ENCODE measurements around the gene FBN2.

Gene FBN2

DNA sequence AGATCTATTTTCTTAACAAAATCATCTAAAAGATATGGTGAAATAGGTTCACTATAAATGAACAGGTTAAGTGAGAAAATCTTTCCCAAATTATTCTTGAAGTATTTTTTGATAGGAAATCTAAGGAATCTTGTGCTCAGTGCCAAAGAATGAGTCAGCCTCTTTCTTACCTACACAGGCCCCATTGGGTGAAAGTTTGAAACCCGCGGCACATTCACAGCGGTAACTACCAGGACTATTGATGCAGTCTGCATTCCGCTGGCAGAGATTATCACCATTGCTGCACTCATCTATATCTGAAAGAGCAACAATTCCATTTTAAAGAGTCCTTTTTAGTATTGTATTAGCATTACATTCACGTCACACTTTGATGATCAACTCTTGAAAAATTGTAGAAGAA, 232.7 kb downstream of the FBN2 start:
- DNase-seq (ENCODE audit: low read depth in 2 of 2) = no peak

DNA sequence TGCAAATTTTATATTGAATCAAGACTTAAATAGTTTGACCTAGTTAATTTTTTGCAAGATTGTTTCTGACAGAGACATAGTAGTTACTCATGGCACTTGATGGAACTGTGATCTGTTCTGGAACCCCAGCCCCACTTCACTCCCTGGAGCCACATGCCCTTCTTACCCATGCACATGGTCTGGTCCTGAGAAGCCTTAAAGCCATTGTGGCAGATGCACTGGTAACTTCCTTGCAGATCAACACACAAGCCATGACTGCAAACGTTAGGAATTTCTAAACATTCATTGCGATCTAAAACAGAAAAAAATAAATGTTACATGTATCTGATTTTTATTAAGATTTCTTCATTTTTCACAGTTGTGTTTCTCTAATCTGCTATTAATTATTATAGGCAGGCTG, 233.3 kb downstream of the FBN2 start:
- DNase-seq (ENCODE audit: low read depth in 2 of 2) = no peak

DNA sequence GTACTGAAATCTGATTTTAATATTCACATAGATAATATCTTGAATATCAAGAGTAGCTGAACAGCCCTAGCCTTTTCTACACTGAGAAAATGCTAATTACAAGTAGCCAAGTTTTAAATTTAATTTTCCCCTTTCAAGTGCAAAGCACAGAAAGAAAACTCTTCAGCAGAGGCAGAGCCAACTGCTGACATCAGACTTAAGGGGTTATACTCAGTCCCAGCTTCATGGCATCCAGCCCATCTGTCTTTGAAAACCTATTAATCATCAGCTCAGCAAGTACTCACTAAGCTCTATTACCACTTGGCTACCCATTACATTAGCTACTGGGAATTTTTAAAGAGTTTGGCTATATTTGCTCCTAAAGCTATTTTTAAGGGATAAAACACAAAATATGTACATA, 234.0 kb downstream of the FBN2 start:
- no peak for DNase-seq (ENCODE audit: low read depth in 2 of 2)

DNA sequence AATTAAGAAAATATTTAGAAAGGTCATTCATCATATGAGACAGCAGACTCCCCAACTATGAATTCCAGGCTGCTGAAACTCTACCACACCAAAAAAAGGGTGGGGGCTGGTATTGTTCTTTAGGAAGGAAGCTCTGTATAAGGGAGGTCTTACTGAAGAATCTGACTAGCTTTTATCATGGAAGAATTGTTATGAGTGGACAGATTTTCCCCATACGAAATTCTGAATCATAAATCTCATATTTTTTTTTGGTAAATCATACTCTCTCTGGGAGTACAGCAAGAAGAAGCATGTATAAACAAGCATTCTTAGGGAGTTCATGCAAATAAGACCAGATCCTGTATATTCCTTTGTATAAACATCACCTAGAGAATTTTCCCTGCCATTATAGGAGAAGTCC, 234.5 kb downstream of the FBN2 start:
- no peak for DNase-seq (ENCODE audit: low read depth in 2 of 2)

DNA sequence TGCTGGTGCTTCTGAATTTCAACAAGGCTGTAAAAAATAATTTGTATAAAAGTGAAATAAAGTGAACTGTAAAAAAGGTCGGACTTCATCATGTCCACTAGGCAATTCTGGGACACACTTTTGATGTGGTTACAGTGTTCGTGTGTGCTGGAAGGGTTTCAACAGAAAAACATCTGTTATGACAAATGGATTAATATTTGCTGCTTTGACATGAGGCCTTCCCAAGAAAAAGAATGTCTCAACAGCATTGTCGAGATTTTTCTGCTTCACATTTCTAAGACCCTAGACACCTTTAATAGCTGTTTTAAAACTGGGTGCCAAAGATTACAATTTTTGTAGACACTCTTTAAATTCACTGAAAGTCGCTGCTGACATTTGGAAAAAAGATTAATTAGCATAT, 237.9 kb downstream of the FBN2 start:
- DNase-seq (ENCODE audit: low read depth in 2 of 2) = no peak

DNA sequence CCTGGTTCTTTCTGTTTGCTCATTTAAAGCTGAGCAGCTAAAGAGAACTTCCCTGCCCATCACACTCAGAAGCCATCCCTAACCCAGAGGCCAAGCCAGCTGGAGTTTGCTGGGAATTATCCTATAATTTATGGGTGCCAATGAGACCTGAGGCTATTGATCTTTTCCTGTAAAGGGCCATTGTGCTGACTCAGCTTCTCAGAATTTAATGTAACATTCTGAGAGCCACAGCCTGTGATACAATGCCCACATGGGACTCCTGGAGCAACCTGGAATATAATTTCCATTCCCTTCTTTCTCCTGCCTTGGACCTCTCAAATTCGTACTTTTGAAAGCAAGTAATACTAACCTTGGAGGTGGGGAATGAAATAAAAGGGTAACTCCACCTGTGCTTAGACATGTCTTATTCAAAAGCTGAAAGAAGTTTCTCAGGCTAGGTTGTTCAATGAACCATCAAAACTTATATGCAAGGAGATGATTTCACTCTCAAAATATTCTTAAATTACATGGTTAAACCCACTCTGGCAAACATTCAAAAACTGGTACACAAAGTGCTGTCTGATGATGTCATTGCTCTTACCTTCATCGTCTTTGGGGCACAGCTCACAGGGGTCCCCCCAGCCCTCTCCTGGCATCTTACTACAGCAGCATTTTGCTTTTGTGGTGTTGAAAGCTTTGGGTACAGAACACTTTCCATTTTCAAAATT, 247.7 kb downstream of the FBN2 start:
- DNase-seq (ENCODE audit: low read depth in 2 of 2) = no peak

DNA sequence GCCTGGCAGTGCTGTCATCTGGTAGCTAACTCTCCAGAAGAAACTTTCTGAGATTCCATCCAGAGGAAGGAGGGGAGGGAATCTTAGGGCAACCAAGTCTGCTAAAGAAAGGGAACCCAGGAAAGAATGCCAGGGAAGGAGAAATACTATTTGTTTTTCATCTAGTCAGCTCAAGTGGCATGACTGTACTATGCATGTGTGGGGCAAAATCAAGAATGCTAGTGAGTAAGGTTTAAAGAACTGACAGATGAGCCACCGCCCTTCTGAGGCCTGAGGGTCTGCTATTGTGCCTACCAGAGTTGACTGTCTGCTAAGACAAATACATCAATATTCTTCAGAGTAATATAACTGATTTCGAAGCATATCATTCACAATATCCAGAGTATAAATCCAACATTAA, 250.3 kb downstream of the FBN2 start:
- no peak for DNase-seq (ENCODE audit: low read depth in 2 of 2)

DNA sequence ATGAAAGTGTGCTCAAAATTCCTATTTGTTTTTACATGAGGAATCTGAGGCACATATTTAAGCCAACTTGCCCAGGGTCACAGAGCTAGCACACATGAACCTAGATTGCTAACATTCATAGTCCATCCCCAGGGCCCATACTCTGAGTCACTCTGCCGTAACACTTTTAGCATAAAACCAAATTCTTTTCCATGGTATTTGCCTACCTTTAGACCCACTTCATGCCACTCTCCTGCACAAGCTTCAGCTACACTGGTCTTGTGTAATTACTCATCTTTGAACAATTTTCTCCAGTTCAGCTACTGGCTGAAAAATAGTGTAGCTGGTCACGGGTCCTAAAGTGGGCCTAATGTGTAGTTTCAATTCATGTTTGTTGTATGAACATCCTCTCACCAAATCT, 253.8 kb downstream of the FBN2 start:
- no peak for DNase-seq (ENCODE audit: low read depth in 2 of 2)

DNA sequence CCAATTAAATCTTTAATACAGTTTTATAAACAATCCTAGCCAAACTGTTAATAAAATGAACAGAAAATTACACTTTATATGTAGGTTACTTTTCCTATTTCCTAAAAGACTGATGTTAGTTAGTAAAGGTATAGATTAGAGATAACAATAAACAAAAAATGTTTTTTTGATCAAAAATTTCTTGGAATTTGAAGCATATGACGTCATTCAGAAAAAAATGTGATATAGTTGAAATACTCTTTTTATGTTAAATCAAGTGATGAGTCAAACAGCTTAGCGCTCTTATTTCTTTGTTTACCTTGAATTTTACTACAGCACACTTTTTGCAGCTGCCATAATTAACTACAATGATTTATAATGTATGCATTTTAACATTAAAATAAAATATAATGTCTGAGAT, 258.7 kb downstream of the FBN2 start:
- no peak for DNase-seq (ENCODE audit: low read depth in 2 of 2)

DNA sequence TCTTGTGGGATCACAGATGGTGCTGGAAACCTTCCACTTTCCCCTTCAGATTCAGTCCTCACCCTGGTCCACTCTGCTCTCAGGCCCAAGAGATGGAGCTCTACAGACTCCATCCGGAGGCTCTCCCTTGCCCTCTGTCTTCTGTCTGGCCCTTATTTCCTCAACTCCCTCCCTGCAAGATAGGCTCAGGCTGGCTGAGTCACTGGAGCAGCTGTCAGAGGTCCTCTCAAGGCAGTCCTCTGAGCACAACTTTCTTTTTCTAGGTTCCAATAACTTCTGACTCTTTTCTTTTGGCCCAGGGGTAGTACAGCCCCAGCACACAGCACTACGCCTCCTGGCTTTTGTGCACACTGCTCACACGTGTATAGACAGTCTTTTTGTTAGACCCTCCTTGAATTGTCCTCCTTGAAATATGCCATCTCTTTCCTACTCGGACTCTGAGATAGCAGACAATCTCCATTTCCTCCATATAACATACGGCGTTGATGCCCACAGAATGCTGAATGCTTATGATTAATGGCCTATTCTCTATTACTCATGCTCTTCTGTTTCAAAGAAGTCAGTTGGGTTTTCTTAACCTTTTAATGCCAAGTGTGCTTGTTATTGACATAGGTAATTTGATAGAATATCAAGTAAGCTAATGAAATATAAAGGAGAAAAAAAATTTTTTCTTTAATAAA, 261.4 kb downstream of the FBN2 start:
- no peak for DNase-seq (ENCODE audit: low read depth in 2 of 2)

DNA sequence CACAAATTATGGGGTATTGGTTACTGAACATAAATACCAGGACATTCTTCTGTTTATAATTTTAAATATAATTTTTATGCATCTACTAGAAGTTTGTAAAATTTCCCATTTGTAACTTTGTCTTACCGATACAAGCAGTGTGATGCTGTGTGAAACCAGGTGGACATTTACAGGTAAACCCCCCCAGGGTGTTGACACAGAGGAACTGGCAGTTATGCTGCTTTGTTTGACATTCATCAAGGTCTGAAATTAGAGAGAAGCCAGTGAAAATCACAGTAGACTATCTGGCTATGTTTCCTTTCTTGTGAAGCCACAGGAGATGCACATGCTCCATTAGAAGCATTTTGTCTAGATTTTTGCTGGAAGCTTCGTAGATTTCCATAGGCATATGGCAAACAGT, 263.6 kb downstream of the FBN2 start:
- DNase-seq (ENCODE audit: low read depth in 2 of 2) = no peak

DNA sequence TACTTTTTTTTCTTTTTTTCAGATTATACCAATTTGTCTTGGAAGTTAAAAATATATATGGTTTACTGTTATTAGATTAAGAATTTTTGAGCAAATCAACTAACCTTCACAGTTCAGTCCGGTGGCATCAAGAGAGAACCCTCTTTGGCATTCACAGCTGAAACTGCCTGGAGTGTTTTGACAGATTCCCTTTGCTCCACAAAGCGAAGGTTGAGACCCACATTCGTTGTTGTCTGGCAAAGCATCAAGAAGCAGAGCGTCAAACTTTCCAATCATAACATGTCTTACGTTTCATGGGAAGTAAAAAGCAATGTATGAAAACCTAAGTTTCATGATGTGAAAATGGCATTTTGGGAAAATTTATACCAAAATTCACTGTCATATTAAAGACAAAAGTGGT, 264.3 kb downstream of the FBN2 start:
- DNase-seq (ENCODE audit: low read depth in 2 of 2) = no peak

DNA sequence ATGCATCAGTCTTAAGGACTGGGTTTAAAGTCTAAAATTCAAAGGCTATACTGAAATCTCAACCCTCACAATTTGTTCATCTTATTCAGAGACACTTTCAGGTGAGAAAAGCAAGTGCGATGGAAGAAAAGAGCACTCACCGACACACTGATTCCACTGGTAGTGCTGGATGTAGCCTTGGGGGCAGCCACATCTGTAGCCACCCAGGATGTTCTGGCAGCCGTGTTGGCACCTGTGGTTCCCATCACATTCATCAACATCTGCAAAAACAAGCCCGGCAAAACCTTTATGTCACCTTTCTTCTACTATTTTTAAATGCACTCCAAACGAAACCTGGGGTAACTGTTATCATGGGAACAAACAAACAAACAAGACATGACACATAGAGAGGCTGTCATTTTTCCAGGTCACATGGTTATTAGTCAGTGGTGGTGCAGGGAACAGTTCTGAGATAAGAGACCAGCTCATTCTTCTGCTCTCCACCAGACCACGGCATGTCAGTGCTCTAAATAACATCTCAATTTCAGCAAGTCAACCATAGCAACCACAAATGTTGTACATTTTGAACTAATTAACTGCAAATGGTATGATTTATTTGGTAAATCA, 266.1 kb downstream of the FBN2 start:
- no peak for DNase-seq (ENCODE audit: low read depth in 2 of 2)

DNA sequence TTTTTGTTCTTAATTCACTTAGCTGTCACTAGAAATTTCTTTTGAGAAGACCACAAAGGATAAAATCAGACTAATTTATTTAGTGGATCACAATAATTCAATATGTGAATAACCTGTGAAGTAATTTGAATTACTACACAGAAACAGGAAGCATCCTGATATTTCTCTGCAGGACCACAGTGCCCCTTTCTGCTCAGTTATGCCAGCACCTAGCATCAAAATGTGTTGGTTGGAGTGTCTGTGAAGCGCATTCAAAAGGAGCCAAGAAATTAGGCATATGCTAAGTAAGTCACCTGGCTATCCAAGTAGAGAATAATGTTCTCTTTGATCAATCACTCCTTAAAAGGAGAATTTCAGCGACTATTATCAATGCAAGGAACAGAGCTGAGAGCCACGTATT, 267.0 kb downstream of the FBN2 start:
- no peak for DNase-seq (ENCODE audit: low read depth in 2 of 2)

DNA sequence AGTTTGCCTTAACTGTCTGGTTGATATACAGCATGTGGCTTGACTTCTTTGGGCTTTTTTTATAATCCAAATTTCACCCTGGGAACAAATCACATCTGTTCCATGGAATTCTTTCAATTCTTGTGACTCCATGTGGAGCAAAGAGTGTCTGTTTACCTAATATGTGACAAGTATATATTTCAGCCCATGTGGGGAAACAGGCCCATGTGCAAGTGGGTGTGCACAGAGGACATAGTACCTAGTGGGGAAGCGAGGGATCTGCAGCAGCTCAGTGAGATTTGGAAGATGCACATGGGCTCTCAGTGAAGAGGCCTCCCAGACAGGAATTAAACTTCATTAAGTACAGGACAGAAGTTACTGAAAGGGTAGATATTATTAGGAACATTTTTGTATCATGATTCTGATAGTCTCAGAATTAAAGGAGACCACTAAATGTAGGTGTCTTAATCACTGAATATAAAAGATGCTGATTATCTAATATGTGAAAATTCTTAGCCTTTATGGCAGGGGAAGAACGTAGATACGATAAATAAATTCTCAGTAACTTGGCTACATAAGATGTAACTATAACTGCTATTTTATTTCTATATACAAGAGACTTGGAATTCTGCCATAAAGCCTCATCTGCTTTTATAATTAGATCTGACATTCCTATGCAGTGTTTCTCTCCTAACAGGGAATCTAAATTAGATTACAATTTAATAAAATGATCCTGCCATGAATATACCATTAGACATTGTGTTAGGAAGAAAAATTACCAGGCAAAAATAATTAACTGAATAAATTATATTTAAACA, 273.3 kb downstream of the FBN2 start:
- DNase-seq (ENCODE audit: low read depth in 2 of 2) = no peak

DNA sequence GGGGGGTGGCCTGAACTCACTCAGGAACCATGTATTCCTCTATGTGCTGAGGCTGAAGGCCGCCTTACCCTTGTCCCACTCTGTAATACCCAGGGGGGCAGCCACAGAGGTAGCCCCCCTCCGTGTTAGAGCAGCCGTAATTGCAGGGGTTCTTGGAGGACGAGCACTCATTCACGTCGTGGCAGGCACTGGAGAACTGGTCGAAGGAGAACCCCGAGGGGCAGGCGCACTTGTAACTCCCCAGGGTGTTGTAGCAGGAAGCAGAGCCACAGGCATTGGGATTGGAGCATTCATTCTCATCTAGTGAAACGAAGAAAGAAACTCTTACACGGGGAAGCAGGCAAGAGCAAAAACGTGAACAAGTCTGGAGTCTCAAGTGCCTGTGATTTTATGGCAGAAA, 274.7 kb downstream of the FBN2 start:
- DNase-seq (ENCODE audit: low read depth in 2 of 2) = no peak

DNA sequence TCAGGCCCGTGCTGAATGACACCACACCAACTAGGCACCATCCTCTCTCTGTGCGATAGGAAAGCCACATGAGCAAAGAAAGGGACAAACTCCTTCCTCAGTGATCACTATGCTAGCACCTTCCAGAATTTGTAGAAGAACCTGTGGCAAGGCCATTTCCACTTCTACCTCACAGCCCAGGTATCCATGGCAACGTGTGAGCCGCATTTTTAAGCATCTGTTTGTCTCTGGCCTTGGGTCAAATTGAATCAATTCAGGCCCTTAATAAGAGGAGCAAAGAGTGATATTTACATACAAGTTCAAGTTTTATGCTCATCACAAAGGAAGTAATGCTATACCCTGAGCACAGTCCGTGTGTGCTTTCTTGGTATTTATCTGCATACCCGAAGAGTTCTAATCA, 275.1 kb downstream of the FBN2 start:
- DNase-seq (ENCODE audit: low read depth in 2 of 2) = no peak

DNA sequence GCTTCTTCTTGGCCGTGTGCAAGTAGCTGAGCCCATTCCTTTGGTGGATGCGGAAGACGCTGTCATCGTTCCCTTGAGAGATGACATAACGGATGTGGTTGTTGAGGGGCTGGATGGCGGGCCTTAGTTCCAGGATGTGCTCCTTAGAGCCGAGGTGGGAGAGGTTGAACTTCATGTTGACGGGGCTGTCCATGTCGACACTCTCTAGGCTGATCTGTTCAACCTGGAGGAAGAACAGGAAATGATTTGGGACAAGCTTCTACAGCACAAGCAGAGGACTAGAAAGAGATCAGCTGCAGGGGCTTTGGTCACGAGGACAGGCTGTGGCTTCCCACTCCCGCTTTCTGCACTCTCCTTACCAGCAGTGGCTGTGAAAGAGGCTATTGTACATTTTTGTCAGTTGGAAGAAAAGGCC, 278.4 kb downstream of the FBN2 start:
- DNase-seq (ENCODE audit: low read depth in 2 of 2) = no peak

DNA sequence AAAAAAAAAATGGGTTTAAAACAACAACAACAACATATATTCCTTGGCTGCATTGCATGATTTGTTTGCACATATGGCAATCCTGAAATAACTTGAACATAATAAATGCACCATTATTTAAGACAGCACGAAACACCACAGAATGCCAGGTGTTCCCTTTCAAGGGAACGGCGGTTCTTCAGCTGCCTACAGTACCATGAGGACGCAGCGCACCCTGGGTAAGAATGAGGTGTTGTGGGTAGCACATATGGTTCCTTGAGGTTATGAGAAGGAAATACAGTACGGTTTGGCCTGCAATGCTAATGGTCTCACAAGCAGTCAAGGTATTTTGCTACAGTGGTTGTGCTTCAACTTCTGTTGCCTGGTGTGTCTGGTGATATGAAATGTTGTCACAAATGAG, 279.7 kb downstream of the FBN2 start:
- no peak for DNase-seq (ENCODE audit: low read depth in 2 of 2)

DNA sequence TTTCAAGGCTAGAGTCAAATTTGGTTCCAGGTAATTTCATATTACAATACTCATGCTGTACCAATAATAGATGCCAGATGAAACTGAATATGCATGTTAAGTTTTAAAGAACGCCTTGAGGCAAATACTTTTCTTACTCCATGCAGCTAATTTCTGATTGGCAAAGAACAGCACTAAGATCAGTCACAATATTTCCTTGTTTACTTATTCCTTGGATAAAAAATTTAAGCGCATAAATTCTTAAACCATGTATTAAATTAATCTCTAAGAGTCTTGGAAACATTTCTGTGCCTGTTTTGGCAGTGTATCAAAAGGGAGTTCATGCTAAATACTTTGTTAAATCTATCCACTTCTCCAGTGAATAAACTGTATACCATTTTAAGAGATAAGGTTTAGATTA, 281.0 kb downstream of the FBN2 start:
- DNase-seq (ENCODE audit: low read depth in 2 of 2) = no peak

DNA sequence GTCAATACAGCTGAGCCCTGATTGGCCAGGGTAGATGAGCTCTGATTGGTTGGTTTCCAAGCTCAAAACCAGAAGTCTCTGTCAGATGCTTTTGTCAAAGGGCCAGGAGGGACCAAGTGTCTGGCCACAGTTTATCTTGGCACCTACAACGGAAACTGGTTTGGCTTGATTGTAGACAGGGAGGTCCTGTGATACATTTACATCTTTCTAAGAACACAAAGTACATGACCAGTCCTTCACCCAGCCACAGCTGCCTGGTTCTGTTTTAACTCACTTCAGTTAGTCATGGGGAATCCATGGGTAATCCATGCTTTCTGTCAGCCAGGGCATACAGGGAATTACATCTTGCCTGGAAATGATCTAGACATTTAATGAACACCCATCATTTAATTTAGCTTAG, 283.3 kb downstream of the FBN2 start:
- no peak for DNase-seq (ENCODE audit: low read depth in 2 of 2)

DNA sequence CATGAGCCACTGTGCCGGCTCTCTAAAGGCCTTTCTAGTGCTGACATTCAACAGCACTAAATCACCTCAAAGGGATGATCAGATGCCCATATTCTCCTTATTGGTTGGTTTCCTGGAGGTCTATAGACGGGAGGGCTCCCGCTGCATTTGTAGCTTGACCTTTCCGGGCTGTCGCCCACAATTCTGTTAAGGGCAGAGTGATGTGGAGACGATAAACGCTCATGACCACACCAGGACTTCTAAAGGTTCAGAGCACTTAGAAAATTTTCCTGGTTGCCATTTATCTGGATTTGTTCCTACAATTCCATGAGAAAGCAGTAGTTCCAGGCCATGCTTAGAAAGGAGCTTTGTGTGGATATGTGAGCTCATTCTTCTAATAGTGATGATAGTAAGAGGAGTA, 284.2 kb downstream of the FBN2 start:
- no peak for DNase-seq (ENCODE audit: low read depth in 2 of 2)

DNA sequence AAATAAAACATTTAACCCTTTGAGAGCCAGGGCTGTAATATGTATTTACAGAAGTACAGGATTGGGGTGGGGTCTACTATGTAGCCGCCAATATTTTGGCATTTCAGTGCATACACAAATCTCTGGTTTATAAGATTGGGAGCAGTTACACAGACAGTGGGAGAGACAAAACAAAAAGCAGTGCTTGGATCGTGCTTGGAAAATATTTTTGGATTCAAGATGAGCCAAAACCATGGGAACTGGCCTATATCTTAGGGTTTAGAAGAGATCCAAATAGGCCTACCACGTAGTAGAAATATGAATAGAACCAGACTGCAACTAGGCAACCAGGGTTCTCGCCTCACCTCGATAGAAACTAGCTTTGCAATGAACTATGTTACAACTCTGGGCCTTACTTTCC, 284.9 kb downstream of the FBN2 start:
- no peak for DNase-seq (ENCODE audit: low read depth in 2 of 2)
